Measurements from ENCODE around the gene CNPY1. TPM values are rescaled to one million over a fixed set of nuclear protein-coding genes. Genes with fewer than 3 reads are reported as not detected.
"Not testable (repeated sequence)": the region's sequence is repeated elsewhere in the genome, so short reads cannot be mapped to it uniquely, and the experiment has no call there.

Gene CNPY1
- total RNA-seq, 1 donor from 2014 or later, result not detected

- intact Hi-C loops (cut with micrococcal nuclease), result no loop called here
- Mint-ChIP-seq H3K9me3 (no peaks in the 10 kb centered on the region), H3K27me3 (peaks cover 34% of the 10 kb centered on the region), H3K36me3 (ENCODE audit: low read depth) (no peaks in the 10 kb centered on the region), H3K27ac (no peak overlapping the region), H3K4me3 (no peak overlapping the region), H3K4me1 (no peaks in the 10 kb centered on the region)
- CTCF ChIA-PET, result no interaction called here
- POLR2A ChIA-PET, result no interaction called here
- TF ChIP-seq CTCF (IDR thresholded peaks at IDR 0.05), result no peak
- ATAC-seq (ENCODE audit: low read depth) (no peak), DNase-seq (no peak)
Observed at GRCh38 chr7:155521743-155522398, 24.5 kb downstream of the CNPY1 start.

- Mint-ChIP-seq H3K27me3 (peaks cover 31% of the 10 kb centered on the region), H3K4me1 (no peaks in the 10 kb centered on the region), H3K27ac (no peak overlapping the region), H3K36me3 (ENCODE audit: low read depth) (no peaks in the 10 kb centered on the region), H3K4me3 (no peak overlapping the region), H3K9me3 (no peaks in the 10 kb centered on the region)
- no peak for DNase-seq
- intact Hi-C loops (cut with micrococcal nuclease), result no loop called here
- POLR2A ChIA-PET, result no interaction called here
- CTCF ChIA-PET, result no interaction called here
- no peak for TF ChIP-seq CTCF (IDR thresholded peaks at IDR 0.05)
- ATAC-seq (ENCODE audit: low read depth), result no peak
Observed at GRCh38 chr7:155521007-155521742, 25.2 kb downstream of the CNPY1 start.

- DNase-seq, result no peak
- Mint-ChIP-seq H3K36me3 (ENCODE audit: low read depth) (no peaks in the 10 kb centered on the region), H3K27ac (no peak overlapping the region), H3K4me3 (no peak overlapping the region), H3K9me3 (no peaks in the 10 kb centered on the region), H3K27me3 (peaks cover 33% of the 10 kb centered on the region), H3K4me1 (no peaks in the 10 kb centered on the region)
- TF ChIP-seq CTCF (IDR thresholded peaks at IDR 0.05), result no peak
- CTCF ChIA-PET, result no interaction called here
- POLR2A ChIA-PET, result no interaction called here
- ATAC-seq (ENCODE audit: low read depth), result no peak
- intact Hi-C loops (cut with micrococcal nuclease), result no loop called here
Observed at GRCh38 chr7:155520114-155520513, 26.2 kb downstream of the CNPY1 start.

GRCh38 chr7:155519358-155519757 lies 27.0 kb downstream of the CNPY1 start:
- H3K27me3 Mint-ChIP-seq, result peaks cover 36% of the 10 kb centered on the region
- DNase-seq; H3K4me3 Mint-ChIP-seq; POLR2A ChIA-PET; H3K27ac Mint-ChIP-seq; H3K9me3 Mint-ChIP-seq; ATAC-seq (ENCODE audit: low read depth); intact Hi-C loops (cut with micrococcal nuclease); H3K36me3 Mint-ChIP-seq (ENCODE audit: low read depth); CTCF ChIA-PET; H3K4me1 Mint-ChIP-seq: not testable (repeated sequence)

GRCh38 chr7:155518633-155519032 lies 27.7 kb downstream of the CNPY1 start:
- no peaks in the 10 kb centered on the region for H3K9me3 Mint-ChIP-seq
- ATAC-seq (ENCODE audit: low read depth) (no peak), DNase-seq (no peak)
- no peaks in the 10 kb centered on the region for H3K4me1 Mint-ChIP-seq
- intact Hi-C loops (cut with micrococcal nuclease), result no loop called here
- TF ChIP-seq CTCF (IDR thresholded peaks at IDR 0.05), result no peak
- H3K4me3 Mint-ChIP-seq, result no peak overlapping the region
- H3K27ac Mint-ChIP-seq, result no peak overlapping the region
- POLR2A ChIA-PET, result no interaction called here
- peaks cover 38% of the 10 kb centered on the region for H3K27me3 Mint-ChIP-seq
- CTCF ChIA-PET, result interaction anchor here (1.0 kb wide), 1 partner anchor 15 kb away, joined by 3 read pairs; no protein-coding TSS in a partner anchor
- H3K36me3 Mint-ChIP-seq (ENCODE audit: low read depth), result no peaks in the 10 kb centered on the region
